Keratinocyte (primary cell): ENCODE data around the gene XYLT2. TPM values are rescaled to one million over a fixed set of nuclear protein-coding genes. Genes with fewer than 3 reads are reported as not detected.
A peak's percentile ranks its signal among the peaks of the same experiment; 100 is the strongest.
"Not testable (repeated sequence)": the region's sequence is repeated elsewhere in the genome, so short reads cannot be mapped to it uniquely, and the experiment has no call there.

Experiments used
- DNase-seq: peaks from one replicate; pipeline ENCODE4 v3.0.0-alpha.2; 2011; ENCODE audit warnings: low read depth, missing footprints, low spot score
- FAIRE-seq: peaks from 2 replicates; lab custom pipeline; 2011; peaks lifted over from hg19 to GRCh38; lab: Jason Lieb, UNC
- H2AFZ ChIP-seq: 2 replicates; pipeline ENCODE4 v1.6.0; 2012; ENCODE audit warnings: low read length, control low read depth, inconsistent platforms; ENCODE audit not compliant: control insufficient read depth
- H3K27ac ChIP-seq: 2 replicates; pipeline ENCODE4 v1.5.1; 2011; ENCODE audit warnings: low read length; ENCODE audit not compliant: control insufficient read depth, insufficient read depth
- H3K27me3 ChIP-seq: 3 replicates; pipeline ENCODE4 v1.6.0; 2011; ENCODE audit warnings: low read length; ENCODE audit not compliant: control insufficient read depth, insufficient read depth; ENCODE audit errors: extremely low read depth
- H3K36me3 ChIP-seq, 2 experiments: 2 replicates in 1 of 2; 3 replicates in 1 of 2; pipeline ENCODE4 v1.5.1; 2011; ENCODE audit warnings: low read length in 2 of 2, mild to moderate bottlenecking in 1 of 2; ENCODE audit not compliant: control insufficient read depth in 2 of 2, insufficient read depth in 2 of 2; ENCODE audit errors: extremely low read depth in 1 of 2
- H3K4me1 ChIP-seq: 3 replicates; pipeline ENCODE4 v1.5.1; 2011; ENCODE audit warnings: low read length; ENCODE audit not compliant: control insufficient read depth, insufficient read depth; ENCODE audit errors: extremely low read depth
- H3K4me2 ChIP-seq: 3 replicates; pipeline ENCODE4 v1.6.0; 2011; ENCODE audit warnings: low read depth, low read length; ENCODE audit not compliant: control insufficient read depth, insufficient read depth; ENCODE audit errors: extremely low read depth
- H3K4me3 ChIP-seq, 3 experiments: fragments of 200-600 bp in 1 of 3; sonication (generic) in 1 of 3; 2 replicates in 2 of 3; 3 replicates in 1 of 3; pipeline ENCODE4 v1.5.1; 2011 to 2016; ENCODE audit warnings: low read length in 3 of 3, mild to moderate bottlenecking in 3 of 3, control low read depth in 2 of 3, inconsistent platforms in 1 of 3, low read depth in 1 of 3, mixed read lengths in 1 of 3, mixed run types in 1 of 3, moderate library complexity in 1 of 3; ENCODE audit not compliant: control insufficient read depth in 2 of 3, insufficient read depth in 2 of 3; ENCODE audit errors: extremely low read depth in 1 of 3
- H3K79me2 ChIP-seq: 2 replicates; pipeline ENCODE4 v1.6.0; 2012; ENCODE audit warnings: low read length; ENCODE audit not compliant: control insufficient read depth, insufficient read depth
- H3K9ac ChIP-seq: 3 replicates; pipeline ENCODE4 v1.6.0; 2011; ENCODE audit warnings: low read length; ENCODE audit not compliant: control insufficient read depth, insufficient read depth; ENCODE audit errors: extremely low read depth
- H3K9me1 ChIP-seq: 3 replicates; pipeline ENCODE4 v1.6.0; 2011; ENCODE audit warnings: low read length; ENCODE audit not compliant: control insufficient read depth, insufficient read depth; ENCODE audit errors: extremely low read depth
- H3K9me3 ChIP-seq: 2 replicates; pipeline ENCODE4 v1.5.1; 2012; ENCODE audit warnings: low read depth, low read length; ENCODE audit not compliant: control insufficient read depth
- H4K20me1 ChIP-seq: 3 replicates; pipeline ENCODE4 v1.6.0; 2011; ENCODE audit warnings: low read length; ENCODE audit not compliant: control insufficient read depth, insufficient read depth; ENCODE audit errors: extremely low read depth
- CTCF ChIP-seq, 3 experiments: IDR thresholded peaks in 1 of 3; conservative IDR thresholded peaks in 1 of 3; optimal IDR thresholded peaks in 1 of 3; 2 replicates in 2 of 3; 3 replicates in 1 of 3; pipeline versions ENCODE3 to v1.5.1; 2011; ENCODE audit warnings: low read length in 3 of 3, mild to moderate bottlenecking in 3 of 3, moderate library complexity in 2 of 3, control low read depth in 1 of 3, inconsistent platforms in 1 of 3; ENCODE audit not compliant: insufficient read depth in 2 of 3; ENCODE audit errors: extremely low read depth in 1 of 3
- EZH2 ChIP-seq: IDR thresholded peaks from one replicate; pipeline ENCODE4 v1.6.1; 2012; ENCODE audit warnings: inconsistent platforms, mild to moderate bottlenecking, low read length, moderate library complexity
- dilution Hi-C: fragments of 300-500 bp; cut with MboI; formaldehyde crosslinking; loops from one replicate; pipeline ENCODE4 v1.7.0; 2020; ENCODE audit warnings: low sequenced_read_pairs; ENCODE audit not compliant: extremely low pct_ligation_motif_present
- polyA plus RNA-seq, 5 experiments: library from polyadenylated mRNA; depleted of rRNA in 3 of 5; stranded (reverse) in 3 of 5; stranded (forward) in 1 of 5; unstranded in 1 of 5; fragments of >200 nt; gene quantifications; 1 replicate in 1 of 5; 2 replicates in 3 of 5; 3 replicates in 1 of 5; pipeline versions ENCODE4 v1.2.1 to v1.2.3, GENCODE V29; 2011 to 2012; ENCODE audit warnings: missing spikeins in 2 of 5, low read depth in 1 of 5, low replicate concordance in 1 of 5

XYLT2 gene
- polyA plus RNA-seq, 1 donor (not counting 4 experiments of a cell fraction or from before 2014, with no cell fraction given) = 15.3 TPM

GRCh38 chr17:50397111-50397918 is 51.4 kb downstream of the XYLT2 start, which contains the start of gene LRRC59:
TSS of gene LRRC59 (minus strand) at chr17:50397523. CDS start at chr17:50397317, 206 bp downstream.
- FAIRE-seq = no peak
- peaks cover 51% of the 10 kb centered on the region for H3K79me2 ChIP-seq

GRCh38 chr17:50397919-50398285 is 52.0 kb downstream of the XYLT2 start:
- no peak for TF ChIP-seq CTCF (optimal IDR thresholded peaks at IDR 0.05 in 1 of 3, IDR thresholded peaks at IDR 0.05 in 1 of 3, conservative IDR thresholded peaks at IDR 0.05 in 1 of 3; ENCODE audit: extremely low read depth in 1 of 3, insufficient read depth in 2 of 3, low read length in 3 of 3)
- no peak for TF ChIP-seq EZH2
- Histone ChIP-seq H3K36me3 (peaks cover 16 to 25% of the 10 kb centered on the region in 2 experiments), H4K20me1 (peaks cover 8% of the 10 kb centered on the region), H3K9me1 (no peaks in the 10 kb centered on the region), H3K4me3 (no peak overlapping the region), H3K79me2 (peaks cover 45% of the 10 kb centered on the region), H3K9me3 (no peaks in the 10 kb centered on the region), H3K27me3 (no peaks in the 10 kb centered on the region), H3K27ac (no peak overlapping the region), H2AFZ (no peak overlapping the region), H3K4me2 (peak overlapping the region; percentile 69), H3K4me1 (peaks cover 17% of the 10 kb centered on the region), H3K9ac (no peak overlapping the region)
- FAIRE-seq = no peak
- DNase-seq = no peak
- dilution Hi-C loops = no loop called here

More at GRCh38 chr17:50397111-50397918, 51.4 kb downstream of the XYLT2 start, which contains the start of gene LRRC59:
- Histone ChIP-seq H3K4me1 (peaks cover 17% of the 10 kb centered on the region), H3K27ac (peak within 1 kb of the TSS; percentile 89), H4K20me1 (peaks cover 8% of the 10 kb centered on the region), H3K27me3 (no peaks in the 10 kb centered on the region), H2AFZ (peak within 1 kb of the TSS; percentile 53), H3K9ac (peak within 1 kb of the TSS; percentile 98), H3K4me2 (peak within 1 kb of the TSS; percentile 95), H3K9me1 (no peaks in the 10 kb centered on the region), H3K36me3 (peaks cover 20 to 31% of the 10 kb centered on the region in 2 experiments), H3K4me3 (peak within 1 kb of the TSS; percentile 88 to 97 (median 95)), H3K9me3 (no peaks in the 10 kb centered on the region)
- dilution Hi-C loops = no loop called here
- no peak for DNase-seq
- TF ChIP-seq CTCF (optimal IDR thresholded peaks at IDR 0.05 in 1 of 3, IDR thresholded peaks at IDR 0.05 in 1 of 3, conservative IDR thresholded peaks at IDR 0.05 in 1 of 3; ENCODE audit: extremely low read depth in 1 of 3, insufficient read depth in 2 of 3, low read length in 3 of 3) (peak; percentile 89 to 100 (median 99)), EZH2 (no peak)

- H4K20me1 ChIP-seq, H3K9ac ChIP-seq, H3K9me1 ChIP-seq, DNase-seq, H3K9me3 ChIP-seq, dilution Hi-C loops, H3K27me3 ChIP-seq, FAIRE-seq, H3K4me3 ChIP-seq, H3K27ac ChIP-seq, H2AFZ ChIP-seq, H3K4me2 ChIP-seq: not testable (repeated sequence)
- peaks cover 8 to 18% of the 10 kb centered on the region in 2 experiments for H3K36me3 ChIP-seq
- peaks cover 17% of the 10 kb centered on the region for H3K4me1 ChIP-seq
- peaks cover 37% of the 10 kb centered on the region for H3K79me2 ChIP-seq
Measured at GRCh38 chr17:50398672-50399071, 52.7 kb downstream of the XYLT2 start.
